Measurements from ENCODE around the gene KRTAP27-1.

The KRTAP27-1 gene, protein sequence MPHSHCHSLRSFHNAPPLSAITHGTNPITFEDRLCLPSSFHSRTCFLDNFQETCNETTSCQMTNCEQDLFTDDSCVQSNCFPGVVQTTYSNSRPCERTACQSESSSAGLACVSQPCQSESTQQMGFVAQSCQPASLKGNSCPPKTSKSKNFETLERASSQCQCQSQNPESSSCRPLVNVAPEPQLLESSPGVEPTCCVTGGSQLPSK
- 0 reads per million in 2 donors for total RNA-seq

- DNase-seq = no peak
Measured at GRCh38 chr21:30337276-30337744, at the start of gene KRTAP27-1. Gene KRTAP27-1, minus strand, starts transcription at chr21:30337694. Its CDS starts 26 bp downstream, at chr21:30337668.

DNA sequence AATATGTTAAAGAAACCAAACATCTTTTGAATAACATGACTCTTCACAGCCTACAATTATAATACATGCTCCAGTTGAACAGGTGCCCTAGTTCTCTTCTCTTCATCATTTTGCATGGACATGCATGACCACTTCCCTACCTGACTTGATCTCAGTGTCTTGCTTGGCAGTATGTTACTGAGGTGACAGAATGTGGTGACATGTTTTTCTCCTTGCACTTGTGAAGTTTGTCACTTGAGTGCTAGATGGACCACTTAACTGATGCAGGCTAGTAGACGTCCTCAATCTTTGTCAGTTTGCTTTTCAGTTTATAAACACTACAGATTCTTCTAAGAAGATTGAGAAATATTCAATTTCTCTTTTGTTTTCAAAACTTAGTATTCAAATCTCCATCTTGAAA, 44.7 kb upstream of the KRTAP27-1 start:
- DNase-seq = no peak

- no peak for DNase-seq
Measured at GRCh38 chr21:30372139-30372770, 34.8 kb upstream of the KRTAP27-1 start, which contains the start of gene KRTAP13-2. Gene KRTAP13-2, minus strand, starts transcription at chr21:30372271. Its CDS starts 58 bp downstream, at chr21:30372213.

DNA sequence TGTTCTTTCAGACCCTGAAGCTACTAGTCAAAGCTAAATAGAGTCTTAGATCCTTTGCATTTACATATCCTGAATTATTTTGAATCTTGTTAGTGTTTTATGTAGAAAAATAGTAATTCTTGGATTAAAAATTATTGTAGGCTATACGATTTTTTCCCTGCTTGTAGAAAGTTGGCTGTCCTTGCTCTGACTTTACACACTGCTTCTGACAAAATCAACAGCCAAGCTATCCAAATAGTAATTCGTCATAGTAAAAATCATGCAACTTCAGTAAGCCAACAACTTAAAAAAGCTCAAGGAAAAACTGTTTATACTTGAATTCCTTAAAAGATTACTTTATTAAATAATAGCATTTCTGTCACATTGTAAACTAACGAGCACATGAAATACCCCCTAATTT, 18.4 kb upstream of the KRTAP27-1 start:
- no peak for DNase-seq

DNA sequence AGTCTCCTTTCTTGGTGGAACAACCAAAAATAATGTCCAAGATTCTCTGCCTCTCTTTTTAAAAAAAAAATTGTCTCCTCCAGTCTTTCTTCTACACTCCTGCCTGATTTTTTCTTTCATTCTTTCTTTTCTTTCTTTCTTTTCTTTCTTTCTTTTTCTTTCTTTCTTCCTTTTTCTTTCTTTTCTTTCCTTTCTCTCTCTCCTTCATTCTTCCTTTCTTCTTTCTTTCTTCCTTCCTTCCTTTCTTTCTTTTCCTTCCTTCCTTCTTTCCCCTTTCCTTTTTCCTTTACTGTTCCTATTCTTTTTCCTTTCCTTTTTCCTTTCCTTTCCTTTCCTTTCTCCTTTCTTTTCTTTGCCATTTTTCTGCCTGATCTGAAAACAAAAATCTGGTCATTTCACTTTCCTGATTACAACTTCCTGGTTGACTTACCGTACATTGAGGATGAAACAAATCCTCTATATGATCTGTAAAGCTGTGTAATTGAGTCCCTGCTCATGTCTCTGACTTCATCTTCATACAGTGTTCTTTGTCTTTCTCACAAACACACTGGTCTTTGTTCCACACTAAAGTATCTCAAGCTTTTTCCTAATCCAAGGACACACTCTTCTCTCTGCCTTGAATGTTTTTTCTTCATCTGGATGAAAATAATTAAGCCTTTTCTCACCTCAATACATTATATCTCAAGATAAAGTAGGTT, 17.0 kb upstream of the KRTAP27-1 start:
- DNase-seq = no peak

DNA sequence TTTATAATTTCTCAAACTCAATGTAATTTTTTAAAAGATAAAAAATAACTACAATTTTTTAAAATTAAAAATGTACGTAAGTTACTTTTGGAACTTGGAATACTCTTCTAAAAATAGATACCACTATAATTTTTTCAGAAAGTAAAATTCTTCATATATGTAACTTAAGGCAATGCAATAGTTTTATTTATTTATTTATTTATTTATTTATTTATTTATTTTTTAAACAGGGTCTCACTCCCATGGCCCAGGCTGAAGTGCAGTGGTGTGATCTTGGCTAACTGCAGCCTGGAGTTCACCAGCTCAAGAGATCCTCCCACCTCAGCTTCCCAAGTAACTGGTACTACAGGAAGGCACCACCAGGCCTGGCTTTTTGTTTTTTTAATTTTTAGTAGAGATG, 14.0 kb upstream of the KRTAP27-1 start:
- no peak for DNase-seq

DNA sequence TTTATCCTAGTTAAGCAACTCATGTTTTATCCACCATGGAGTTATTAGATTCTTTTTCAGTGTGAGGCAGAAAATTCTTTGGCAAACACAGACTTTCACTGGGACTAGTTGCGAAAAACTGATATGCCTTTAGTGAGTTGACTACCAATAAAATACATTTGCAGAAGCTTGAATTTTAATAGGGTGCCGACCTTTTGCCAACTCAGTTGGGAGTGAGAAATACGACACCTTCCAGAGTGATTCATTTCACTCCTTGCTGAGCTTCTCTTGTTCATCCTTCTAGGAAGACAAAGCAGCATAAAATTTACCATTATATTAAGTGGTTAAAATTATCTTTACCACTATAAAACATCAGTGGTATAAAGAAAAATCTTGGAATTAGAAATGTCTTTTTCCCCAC, 12.1 kb upstream of the KRTAP27-1 start:
- no peak for DNase-seq

- peak in 1 of 5 experiments; percentile 2 for DNase-seq
Measured at GRCh38 chr21:30348506-30348905, 11.0 kb upstream of the KRTAP27-1 start, which contains the start of gene KRTAP23-1. Gene KRTAP23-1, minus strand, starts transcription at chr21:30348606. Its CDS starts 0 bp downstream, at chr21:30348606.

GRCh38 chr21:30345014-30345413, 7.5 kb upstream of the KRTAP27-1 start:
- DNase-seq = no peak

DNA sequence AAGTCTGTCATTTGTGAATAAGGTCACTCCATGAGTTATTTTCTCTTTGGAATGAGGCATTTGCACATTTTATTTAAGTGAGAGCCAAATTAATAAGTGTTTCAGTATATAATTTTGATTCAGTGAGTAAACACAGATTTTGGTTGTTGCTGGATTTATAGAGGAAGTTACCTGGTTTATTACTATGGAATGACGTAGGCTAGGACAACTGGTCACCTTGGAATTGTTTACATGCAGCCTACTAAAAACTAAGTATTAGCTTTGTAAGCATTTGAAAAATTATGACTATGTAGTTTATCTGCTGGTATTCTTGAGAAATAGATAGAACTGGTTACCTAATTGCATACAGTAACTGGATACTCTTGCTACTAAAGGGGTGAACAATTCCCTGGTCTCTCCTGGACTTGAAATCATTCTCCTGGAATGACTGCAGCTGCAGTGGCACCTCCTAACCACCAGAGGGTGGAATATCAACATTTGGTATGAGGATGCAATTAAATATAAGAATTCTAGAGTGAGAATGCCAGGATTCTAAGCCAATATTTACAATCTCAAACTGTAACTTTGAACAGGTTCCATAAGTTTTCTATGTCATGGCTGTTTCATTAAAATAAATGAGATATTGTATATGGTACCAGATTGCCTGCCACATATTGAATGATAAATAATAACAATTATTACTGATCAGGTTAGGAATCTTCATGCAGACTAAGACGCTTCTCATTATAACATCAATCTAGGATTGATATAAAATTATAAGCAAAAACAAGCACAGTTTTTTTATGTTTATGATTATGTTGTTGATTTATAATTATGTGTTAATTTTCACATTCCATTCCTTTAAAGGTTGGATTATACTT, 3.5 kb upstream of the KRTAP27-1 start:
- DNase-seq = peak in 2 of 5 experiments; percentile 14 to 17

DNA sequence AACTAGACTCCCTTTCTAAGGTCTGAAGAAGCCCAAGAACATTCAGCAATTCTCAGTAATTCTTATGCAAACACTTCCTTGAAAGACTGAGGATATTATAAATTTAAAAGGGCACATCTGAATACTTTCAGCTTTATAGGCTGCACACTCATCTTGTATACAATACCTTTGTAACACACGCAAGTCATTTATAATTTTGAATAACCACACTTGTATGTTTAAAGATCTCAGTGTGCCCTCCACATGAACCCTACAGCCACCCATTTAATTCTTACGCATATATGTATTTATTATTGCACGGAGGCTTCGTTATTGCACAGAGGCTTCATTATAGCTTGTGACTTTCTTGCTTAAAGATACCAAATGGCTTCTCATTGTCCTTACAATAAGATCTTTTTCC, 1.2 kb upstream of the KRTAP27-1 start:
- DNase-seq = no peak

- DNase-seq = no peak
Measured at GRCh38 chr21:30337772-30338171, 278 bp upstream of the KRTAP27-1 start.

DNA sequence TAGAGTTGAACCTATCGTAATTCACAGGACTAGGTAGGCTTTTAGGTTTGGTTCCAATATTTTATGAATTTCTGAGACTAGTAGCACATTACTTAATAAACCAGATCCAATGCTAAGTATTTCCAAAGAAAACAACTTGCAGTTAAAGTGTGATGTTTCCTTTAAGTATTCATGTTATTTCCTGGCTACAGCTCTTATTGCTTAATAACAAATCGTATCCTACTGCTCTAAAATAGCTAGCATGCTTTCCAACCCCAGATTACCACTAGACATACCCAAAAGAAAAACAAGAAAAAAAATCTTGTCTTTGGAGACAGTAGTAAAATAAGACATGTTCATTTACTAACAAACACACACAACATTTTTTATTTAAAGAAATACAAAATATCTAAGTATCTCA, 898 bp downstream of the KRTAP27-1 start:
- DNase-seq = no peak

- no peak for DNase-seq
Measured at GRCh38 chr21:30333736-30334135, 3.8 kb downstream of the KRTAP27-1 start.

DNA sequence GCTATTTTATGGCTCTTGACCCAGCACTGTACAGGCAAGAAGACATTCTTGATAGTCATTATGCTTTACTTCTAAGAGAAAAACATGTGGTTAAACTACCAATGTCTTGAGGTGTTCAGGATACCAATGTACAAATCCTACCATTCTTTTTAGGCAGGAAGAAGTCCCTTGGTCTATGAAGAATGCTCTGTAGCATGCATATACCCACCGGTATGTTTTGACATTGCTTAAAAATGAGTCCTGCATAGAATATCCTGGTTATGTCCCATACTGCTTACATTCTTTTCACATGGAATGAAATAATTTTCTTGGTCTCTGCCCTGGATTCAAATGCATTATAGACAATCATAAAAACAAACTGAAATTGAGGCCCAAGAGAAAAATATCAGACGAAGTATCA, 4.8 kb downstream of the KRTAP27-1 start:
- no peak for DNase-seq

DNA sequence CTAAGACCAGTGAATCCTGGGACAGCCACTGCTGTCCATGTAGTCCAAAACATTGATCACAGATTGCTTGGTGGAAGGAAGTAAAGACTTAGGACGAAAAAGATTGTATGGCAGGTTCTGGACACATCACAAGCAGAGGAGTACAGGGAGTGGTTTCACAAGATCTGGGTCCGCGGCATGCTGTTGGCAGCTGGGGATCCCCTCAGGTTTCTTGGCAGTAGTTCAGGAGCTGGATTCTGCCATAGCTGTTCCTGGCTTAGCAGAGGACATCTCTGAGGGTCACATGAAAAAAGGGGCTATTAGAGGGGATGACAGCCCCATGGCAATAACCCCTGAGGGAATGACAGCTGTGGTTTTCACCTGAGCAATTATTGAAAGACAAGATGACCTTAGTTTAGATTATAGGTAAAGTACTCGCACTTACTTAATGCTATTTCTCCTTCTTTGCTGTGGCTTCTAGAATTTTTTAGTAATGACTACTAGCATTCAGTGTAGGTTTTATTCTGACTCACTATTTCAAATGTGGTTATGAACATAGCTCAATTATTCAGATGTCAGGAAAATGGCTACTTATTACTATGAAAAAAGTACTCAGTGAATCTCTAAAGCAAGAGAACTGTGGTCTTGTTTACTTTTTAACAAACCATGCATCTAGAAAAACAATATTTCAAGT, 8.2 kb downstream of the KRTAP27-1 start:
- peak in 1 of 5 experiments; percentile 27 for DNase-seq

GRCh38 chr21:30326390-30326789, 11.1 kb downstream of the KRTAP27-1 start:
- no peak for DNase-seq

- DNase-seq = no peak
Measured at GRCh38 chr21:30320215-30320614, 17.3 kb downstream of the KRTAP27-1 start, which contains the start of gene KRTAP26-1. Gene KRTAP26-1, minus strand, starts transcription at chr21:30320315. Its CDS starts 280 bp downstream, at chr21:30320035.

DNA sequence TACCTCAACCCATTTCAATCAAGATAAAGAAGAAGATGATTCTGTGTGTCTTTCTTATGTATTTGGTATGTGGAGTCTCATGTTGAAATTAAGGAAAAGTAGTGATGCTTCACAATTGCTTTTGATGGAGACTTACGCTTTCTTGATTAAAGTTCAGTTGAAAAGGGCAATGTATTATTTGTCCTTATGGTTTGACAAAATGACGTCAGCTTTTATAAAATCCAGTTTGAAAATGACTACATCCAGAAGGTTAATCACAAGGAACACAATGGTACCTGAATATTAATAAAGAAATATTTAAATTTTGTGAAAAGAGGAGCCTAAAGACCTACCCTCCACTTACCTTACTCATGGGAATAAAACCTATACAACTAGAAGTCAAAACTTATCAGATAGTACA, 21.8 kb downstream of the KRTAP27-1 start:
- no peak for DNase-seq

- no peak for DNase-seq
Measured at GRCh38 chr21:30306884-30307283, 30.6 kb downstream of the KRTAP27-1 start.

- no peak for DNase-seq
Measured at GRCh38 chr21:30305136-30305535, 32.4 kb downstream of the KRTAP27-1 start.

DNA sequence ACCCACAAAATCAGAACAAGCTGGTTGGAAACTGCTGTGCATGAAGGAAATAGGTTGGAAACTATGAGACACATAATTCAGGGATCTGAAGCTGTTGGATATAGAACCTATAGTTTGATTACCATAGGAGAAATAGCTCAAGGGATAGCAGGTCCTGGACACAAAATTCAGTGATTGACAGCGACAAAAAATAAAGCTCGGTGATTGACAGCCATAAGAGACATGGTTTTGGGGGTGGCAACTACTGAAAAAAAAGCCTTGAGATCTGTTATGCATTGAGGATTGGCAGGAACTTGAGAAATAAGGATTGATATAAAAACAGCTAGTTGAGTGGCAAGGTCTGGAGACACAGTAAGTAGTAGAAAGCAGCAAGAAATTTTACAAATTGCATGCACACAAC, 48.3 kb downstream of the KRTAP27-1 start, which contains the start of gene KRTAP25-1:
Gene KRTAP25-1, minus strand, starts transcription at position 300 of the 400 bp plus-strand sequence. Its CDS starts 24 bp downstream, at position 276.
- DNase-seq = no peak
